Measurements from ENCODE around the gene AUTS2. TPM values are rescaled to one million over a fixed set of nuclear protein-coding genes. Genes with fewer than 3 reads are reported as not detected.

AUTS2 gene
- total RNA-seq, 1 experiment from 2014 or later, result 50.0 TPM

DNA sequence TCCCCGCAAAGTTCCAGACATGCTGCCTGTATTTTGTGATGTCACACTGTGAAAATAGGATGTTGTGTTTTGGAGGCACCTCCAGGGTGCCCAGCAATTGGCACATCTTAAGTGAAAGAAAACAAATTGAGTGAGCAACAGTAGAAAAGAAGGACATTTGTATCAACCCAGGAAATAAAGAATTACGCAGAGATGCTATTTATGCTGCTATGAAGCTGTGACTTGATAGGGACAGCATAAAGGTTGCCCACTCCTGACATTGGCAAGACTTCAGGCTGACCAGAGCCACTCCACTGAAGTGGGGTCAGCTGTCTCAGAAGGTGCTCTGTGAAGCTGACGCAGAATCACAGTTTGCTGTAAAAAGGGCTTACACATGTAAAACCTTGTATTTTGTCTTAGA, 803.8 kb downstream of the AUTS2 start:
- no peak overlapping the region for H3K4me3 Mint-ChIP-seq
- no peak for ATAC-seq
- no peaks in the 10 kb centered on the region for H3K9me3 Mint-ChIP-seq
- no peak overlapping the region for H3K27ac Mint-ChIP-seq
- H3K4me1 Mint-ChIP-seq, result peaks cover 3% of the 10 kb centered on the region; the same call in 1 of the 2 replicates
- H3K27me3 Mint-ChIP-seq (ENCODE audit: low read depth), result no peaks in the 10 kb centered on the region; the same call in 1 of the 2 replicates
- H3K36me3 Mint-ChIP-seq, result no peaks in the 10 kb centered on the region
- DNase-seq (ENCODE audit: low spot score), result no peak
- CTCF ChIA-PET, result no interaction called here
- POLR2A ChIA-PET, result no interaction called here
- TF ChIP-seq NFATC4 (CRISPR knock-in tag; IDR thresholded peaks at IDR 0.05) (no peak), TP53 (CRISPR knock-in tag; IDR thresholded peaks at IDR 0.05) (no peak), SMAD3 (CRISPR knock-in tag; IDR thresholded peaks at IDR 0.05; ENCODE audit: borderline replicate concordance) (no peak), TCF7 (CRISPR knock-in tag; IDR thresholded peaks at IDR 0.05; ENCODE audit: low read depth) (no peak), GABPB1 (CRISPR knock-in tag; IDR thresholded peaks at IDR 0.05) (no peak), ZNF396 (CRISPR knock-in tag; IDR thresholded peaks at IDR 0.05; ENCODE audit: borderline replicate concordance) (no peak)
- TF ChIP-seq, protein P1, sequence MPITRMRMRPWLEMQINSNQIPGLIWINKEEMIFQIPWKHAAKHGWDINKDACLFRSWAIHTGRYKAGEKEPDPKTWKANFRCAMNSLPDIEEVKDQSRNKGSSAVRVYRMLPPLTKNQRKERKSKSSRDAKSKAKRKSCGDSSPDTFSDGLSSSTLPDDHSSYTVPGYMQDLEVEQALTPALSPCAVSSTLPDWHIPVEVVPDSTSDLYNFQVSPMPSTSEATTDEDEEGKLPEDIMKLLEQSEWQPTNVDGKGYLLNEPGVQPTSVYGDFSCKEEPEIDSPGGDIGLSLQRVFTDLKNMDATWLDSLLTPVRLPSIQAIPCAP (CRISPR knock-in tag; IDR thresholded peaks at IDR 0.05), result no peak
- TF ChIP-seq, protein P2, sequence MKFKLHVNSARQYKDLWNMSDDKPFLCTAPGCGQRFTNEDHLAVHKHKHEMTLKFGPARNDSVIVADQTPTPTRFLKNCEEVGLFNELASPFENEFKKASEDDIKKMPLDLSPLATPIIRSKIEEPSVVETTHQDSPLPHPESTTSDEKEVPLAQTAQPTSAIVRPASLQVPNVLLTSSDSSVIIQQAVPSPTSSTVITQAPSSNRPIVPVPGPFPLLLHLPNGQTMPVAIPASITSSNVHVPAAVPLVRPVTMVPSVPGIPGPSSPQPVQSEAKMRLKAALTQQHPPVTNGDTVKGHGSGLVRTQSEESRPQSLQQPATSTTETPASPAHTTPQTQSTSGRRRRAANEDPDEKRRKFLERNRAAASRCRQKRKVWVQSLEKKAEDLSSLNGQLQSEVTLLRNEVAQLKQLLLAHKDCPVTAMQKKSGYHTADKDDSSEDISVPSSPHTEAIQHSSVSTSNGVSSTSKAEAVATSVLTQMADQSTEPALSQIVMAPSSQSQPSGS (CRISPR knock-in tag; IDR thresholded peaks at IDR 0.05; ENCODE audit: borderline replicate concordance, low read depth), result no peak

DNA sequence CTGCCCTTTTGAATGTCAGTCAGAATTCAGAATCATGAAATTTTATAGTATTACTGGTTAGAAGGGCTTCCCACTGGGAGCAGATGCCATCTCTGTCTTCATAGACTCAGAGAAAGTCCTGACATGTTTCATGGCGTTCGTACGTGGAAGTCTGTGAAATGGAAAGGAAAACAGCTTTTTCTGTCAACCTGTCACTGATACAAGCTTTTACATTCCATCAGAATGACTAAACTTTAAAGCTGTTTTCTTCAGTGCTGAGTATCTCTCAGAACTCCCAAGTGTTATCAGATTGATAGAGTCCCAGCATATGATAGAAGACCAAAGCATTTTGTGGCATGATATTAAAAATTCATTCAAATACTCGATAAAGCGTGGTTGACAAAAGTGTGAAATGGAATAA, 807.0 kb downstream of the AUTS2 start:
- ATAC-seq (no peak), DNase-seq (ENCODE audit: low spot score) (no peak)
- peaks cover 3% of the 10 kb centered on the region; the same call in 1 of the 2 replicates for H3K4me1 Mint-ChIP-seq
- TF ChIP-seq ZBTB21 (CRISPR knock-in tag; IDR thresholded peaks at IDR 0.05; ENCODE audit: borderline replicate concordance), result no peak
- TF ChIP-seq MYBL2 (CRISPR knock-in tag; IDR thresholded peaks at IDR 0.05), result no peak
- TF ChIP-seq ZNF138 (CRISPR knock-in tag; conservative IDR thresholded peaks at IDR 0.05), result no peak
- TF ChIP-seq, protein P3, sequence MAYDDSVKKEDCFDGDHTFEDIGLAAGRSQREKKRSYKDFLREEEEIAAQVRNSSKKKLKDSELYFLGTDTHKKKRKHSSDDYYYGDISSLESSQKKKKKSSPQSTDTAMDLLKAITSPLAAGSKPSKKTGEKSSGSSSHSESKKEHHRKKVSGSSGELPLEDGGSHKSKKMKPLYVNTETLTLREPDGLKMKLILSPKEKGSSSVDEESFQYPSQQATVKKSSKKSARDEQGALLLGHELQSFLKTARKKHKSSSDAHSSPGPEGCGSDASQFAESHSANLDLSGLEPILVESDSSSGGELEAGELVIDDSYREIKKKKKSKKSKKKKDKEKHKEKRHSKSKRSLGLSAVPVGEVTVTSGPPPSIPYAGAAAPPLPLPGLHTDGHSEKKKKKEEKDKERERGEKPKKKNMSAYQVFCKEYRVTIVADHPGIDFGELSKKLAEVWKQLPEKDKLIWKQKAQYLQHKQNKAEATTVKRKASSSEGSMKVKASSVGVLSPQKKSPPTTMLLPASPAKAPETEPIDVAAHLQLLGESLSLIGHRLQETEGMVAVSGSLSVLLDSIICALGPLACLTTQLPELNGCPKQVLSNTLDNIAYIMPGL (CRISPR knock-in tag; IDR thresholded peaks at IDR 0.05), result no peak
- no peak for TF ChIP-seq ZNF263 (CRISPR knock-in tag; IDR thresholded peaks at IDR 0.05; ENCODE audit: low read depth)
- TF ChIP-seq ZNF416 (CRISPR knock-in tag; IDR thresholded peaks at IDR 0.05), result no peak
- TF ChIP-seq TEAD1 (CRISPR knock-in tag; IDR thresholded peaks at IDR 0.05), result no peak
- TF ChIP-seq, protein P4, sequence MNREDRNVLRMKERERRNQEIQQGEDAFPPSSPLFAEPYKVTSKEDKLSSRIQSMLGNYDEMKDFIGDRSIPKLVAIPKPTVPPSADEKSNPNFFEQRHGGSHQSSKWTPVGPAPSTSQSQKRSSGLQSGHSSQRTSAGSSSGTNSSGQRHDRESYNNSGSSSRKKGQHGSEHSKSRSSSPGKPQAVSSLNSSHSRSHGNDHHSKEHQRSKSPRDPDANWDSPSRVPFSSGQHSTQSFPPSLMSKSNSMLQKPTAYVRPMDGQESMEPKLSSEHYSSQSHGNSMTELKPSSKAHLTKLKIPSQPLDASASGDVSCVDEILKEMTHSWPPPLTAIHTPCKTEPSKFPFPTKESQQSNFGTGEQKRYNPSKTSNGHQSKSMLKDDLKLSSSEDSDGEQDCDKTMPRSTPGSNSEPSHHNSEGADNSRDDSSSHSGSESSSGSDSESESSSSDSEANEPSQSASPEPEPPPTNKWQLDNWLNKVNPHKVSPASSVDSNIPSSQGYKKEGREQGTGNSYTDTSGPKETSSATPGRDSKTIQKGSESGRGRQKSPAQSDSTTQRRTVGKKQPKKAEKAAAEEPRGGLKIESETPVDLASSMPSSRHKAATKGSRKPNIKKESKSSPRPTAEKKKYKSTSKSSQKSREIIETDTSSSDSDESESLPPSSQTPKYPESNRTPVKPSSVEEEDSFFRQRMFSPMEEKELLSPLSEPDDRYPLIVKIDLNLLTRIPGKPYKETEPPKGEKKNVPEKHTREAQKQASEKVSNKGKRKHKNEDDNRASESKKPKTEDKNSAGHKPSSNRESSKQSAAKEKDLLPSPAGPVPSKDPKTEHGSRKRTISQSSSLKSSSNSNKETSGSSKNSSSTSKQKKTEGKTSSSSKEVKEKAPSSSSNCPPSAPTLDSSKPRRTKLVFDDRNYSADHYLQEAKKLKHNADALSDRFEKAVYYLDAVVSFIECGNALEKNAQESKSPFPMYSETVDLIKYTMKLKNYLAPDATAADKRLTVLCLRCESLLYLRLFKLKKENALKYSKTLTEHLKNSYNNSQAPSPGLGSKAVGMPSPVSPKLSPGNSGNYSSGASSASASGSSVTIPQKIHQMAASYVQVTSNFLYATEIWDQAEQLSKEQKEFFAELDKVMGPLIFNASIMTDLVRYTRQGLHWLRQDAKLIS (CRISPR knock-in tag; IDR thresholded peaks at IDR 0.05; ENCODE audit: borderline replicate concordance), result no peak
- H3K27ac Mint-ChIP-seq, result no peak overlapping the region
- ChIA-PET CTCF (no interaction called here), POLR2A (no interaction called here)
- H3K9me3 Mint-ChIP-seq, result no peaks in the 10 kb centered on the region
- H3K27me3 Mint-ChIP-seq (ENCODE audit: low read depth), result no peaks in the 10 kb centered on the region; the same call in 1 of the 2 replicates
- H3K4me3 Mint-ChIP-seq, result no peak overlapping the region
- no peaks in the 10 kb centered on the region for H3K36me3 Mint-ChIP-seq
